GM18526 (cell line): ENCODE measurements around the gene DLG1.

Experiments
- POLR2A ChIP-seq: IDR thresholded peaks from 3 replicates; pipeline ENCODE4 v1.6.1; 2011; ENCODE audit not compliant: insufficient read length; ENCODE audit errors: extremely low read depth

The DLG1 gene

GRCh38 chr3:197196192-197196591 is 102.2 kb downstream of the DLG1 start:
- no peak for TF ChIP-seq POLR2A

DNA sequence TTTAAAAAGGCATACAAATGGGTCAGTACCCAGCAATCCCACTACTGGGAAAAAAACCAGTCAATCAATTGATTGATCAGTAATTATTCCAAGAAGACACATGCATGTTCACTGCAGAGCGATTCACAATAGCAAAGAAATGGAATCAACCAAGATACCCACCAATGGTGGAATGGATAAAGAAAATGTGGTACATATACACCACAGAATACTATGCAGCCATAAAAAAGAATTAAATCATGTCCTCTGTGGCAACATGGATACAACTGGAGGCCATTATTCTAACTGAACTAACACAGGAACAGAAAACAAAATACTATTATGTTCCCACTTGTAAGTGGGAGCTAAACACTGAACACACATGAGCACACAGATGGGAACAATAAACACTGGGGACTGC is 103.1 kb downstream of the DLG1 start:
- no peak for TF ChIP-seq POLR2A

- no peak for TF ChIP-seq POLR2A
Measured at GRCh38 chr3:197191897-197192296, 106.5 kb downstream of the DLG1 start.

DNA sequence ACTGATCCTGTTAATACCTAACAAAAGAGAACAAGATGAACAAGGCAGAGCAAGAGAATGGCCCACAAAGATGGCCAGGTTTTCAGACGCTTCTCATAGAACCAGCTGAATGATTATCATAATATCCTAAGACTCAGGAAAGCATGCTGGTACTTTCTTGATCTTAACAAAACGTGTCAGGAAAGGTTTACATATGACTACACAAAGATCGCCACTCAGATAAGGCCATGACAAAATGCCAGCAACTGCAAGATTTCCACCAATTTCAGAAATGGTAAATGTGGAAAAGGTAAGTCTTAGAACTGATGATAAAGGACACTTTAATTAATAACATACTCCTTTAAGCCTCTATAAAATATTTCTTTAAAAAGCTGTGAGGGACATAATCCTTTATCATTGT is 108.8 kb downstream of the DLG1 start:
- no peak for TF ChIP-seq POLR2A

DNA sequence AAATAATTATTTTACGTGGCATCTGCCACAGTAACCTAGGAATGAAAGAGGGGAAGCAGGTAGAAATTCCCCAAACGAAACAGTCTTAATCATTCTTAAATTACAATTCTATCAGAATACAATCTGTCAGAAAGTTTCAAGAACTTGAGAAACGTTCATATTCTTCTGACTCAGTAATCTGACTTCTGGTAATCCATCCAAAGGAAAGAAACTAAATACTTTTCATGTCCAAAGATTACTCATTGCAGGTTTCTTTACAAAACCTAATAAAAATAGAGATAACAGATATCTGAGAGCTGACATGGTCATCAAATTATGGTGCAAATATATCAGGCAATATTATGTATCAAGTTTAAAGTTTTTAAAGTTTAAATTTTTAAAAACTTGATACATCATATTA is 109.4 kb downstream of the DLG1 start:
- TF ChIP-seq POLR2A: no peak

- no peak for TF ChIP-seq POLR2A
Measured at GRCh38 chr3:197186887-197187588, 111.4 kb downstream of the DLG1 start.

DNA sequence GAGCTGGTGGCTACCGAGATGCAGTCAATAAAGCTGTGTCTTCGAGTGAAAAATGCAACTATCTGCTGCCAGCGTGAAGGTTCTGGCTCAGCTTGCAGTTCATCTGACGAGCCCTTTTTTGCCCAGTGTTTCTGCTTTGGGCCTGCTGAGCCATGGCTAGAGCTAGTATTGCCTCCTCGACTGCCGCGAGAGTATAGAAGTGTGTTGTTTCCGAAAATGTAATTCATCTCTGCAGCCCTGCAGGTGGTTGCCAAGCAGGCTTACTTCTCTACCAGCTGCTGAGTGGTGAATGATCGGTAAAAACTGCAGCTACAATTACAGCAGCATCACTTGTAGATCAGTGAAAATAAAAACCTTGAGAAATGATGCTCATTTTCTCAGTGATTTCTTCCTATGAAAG is 114.8 kb downstream of the DLG1 start:
- no peak for TF ChIP-seq POLR2A

DNA sequence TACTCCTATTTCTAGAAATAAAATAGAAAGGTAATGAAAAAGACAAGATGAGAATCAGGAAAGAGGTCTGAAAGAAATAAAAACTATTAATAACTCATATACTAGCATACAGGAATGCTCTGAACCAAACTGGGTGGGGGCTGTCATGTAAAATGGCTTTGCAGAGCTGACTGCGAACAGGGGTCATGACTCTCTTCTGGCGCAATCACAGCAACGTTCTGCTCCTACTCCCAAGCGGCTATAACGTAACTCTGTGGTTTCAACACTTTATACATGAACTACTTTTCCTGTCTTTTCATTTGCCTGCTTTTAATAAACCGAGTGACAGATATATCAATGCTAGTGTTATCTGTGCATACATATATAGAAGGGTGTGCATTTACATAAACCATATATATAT is 116.7 kb downstream of the DLG1 start:
- TF ChIP-seq POLR2A: no peak

DNA sequence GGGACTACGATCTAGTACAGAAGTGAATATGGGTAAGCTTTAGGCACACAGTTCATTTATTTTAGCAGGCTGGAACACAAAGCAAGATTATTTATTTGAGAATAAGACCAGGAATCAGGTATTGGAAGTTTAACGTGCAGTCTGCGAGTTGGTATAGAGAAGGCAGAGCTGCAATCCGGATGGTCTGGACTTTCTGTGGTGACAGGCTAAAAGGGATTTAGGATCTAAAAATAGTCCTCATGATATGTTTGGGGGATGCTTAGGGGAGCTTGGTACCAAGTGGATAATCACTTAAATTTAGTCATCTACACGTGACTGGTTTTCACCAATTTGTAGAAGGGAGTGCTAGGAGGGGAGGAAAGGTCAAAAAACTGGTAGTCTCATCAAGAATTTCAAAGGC is 119.4 kb downstream of the DLG1 start:
- TF ChIP-seq POLR2A: no peak

- no peak for TF ChIP-seq POLR2A
Measured at GRCh38 chr3:197175503-197175902, 122.9 kb downstream of the DLG1 start.

DNA sequence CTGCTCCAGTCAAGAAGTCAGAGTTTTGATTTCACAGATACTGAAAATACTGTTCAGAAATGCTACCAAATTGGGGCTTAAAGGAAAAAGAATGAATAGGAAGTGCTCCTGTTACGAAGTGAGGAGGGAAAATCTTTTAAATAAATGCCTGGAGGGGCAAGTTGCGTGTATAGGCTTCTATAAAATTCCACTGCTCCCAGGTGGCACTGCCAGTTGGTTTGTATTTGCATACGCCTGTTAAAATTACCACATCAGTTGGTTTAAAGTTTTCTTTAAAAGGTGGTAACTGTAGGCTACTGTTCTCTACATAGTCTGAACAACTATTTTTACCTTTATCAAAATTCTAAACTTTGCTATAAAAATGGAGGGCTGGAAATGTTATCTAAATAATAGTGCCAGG is 123.5 kb downstream of the DLG1 start:
- TF ChIP-seq POLR2A: no peak

DNA sequence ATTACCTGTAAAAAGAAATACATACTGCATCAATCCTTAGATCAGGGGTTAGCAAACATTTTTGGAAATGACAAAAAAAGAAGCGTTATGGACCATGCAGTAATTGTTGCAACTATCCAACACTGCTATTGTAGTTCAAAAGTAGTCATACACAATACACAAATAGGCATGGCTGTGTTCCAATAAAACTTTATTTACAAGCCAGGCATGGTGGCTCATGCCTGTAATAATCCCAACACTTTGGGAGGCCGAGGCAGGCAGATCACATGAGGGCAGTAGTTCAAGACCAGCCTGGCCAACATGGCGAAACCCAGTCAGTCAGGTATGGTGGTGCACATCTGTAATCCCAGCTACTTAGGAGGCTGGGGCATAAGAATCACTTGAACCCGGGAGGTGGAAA is 124.8 kb downstream of the DLG1 start:
- TF ChIP-seq POLR2A: no peak

GRCh38 chr3:197171481-197172067 is 126.8 kb downstream of the DLG1 start:
- no peak for TF ChIP-seq POLR2A

- no peak for TF ChIP-seq POLR2A
Measured at GRCh38 chr3:197169028-197169427, 129.4 kb downstream of the DLG1 start.

DNA sequence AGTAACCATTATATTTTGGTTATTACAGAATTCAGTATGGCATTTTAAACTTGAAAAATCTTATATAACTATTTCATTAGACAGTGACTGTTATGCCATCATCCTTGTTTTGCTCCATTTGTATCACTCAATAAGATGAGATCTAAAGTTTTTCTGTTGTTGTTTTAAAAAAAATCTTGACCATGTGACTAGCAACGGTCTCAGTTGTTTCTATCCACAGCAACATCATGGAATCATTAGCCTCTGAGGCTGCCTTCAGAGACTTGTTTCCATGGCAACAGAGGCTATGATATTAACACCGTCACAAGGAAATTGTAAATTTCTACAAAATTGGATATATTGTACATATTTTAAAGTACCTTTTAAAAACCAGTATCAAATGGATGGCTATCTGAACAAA is 129.8 kb downstream of the DLG1 start:
- TF ChIP-seq POLR2A: no peak

DNA sequence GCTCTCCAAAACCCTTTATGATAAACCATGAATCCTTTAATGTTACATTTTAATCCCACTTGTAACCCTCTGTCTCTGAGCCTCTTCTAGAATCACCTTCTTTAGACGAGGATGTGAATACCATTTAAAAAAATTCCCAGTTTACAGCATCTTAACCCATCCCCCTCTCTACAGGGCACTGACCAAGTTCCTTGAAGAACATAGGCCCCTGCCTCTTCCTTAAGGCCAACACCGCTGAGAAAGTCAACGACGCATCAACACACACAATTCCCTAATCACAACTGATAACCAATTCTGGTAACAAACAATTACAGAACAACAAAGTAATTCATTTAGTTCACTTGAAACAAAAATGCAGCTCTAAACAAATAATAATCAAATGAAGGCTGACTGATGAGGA is 130.3 kb downstream of the DLG1 start:
- no peak for TF ChIP-seq POLR2A

GRCh38 chr3:197167549-197167948 is 130.9 kb downstream of the DLG1 start:
- TF ChIP-seq POLR2A: no peak

- no peak for TF ChIP-seq POLR2A
Measured at GRCh38 chr3:197165890-197166289, 132.5 kb downstream of the DLG1 start.

DNA sequence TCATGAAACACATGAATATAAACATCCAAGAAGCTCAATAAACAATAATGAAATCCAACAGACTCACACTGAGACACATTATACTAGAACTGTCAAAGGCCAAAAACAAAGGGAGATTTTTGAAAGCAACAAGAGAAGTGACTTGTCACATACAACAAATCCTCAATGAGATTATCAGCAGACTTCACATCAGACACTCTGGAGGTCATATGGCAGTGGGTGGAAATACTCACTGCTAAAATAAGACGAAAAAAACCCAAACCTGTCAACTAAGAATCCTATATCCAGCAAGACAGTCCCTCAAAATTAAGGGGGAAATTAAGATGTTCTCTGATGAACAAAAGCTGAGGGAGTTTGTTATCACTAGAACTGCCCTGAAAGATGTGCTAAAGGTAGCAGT is 143.4 kb downstream of the DLG1 start:
- no peak for TF ChIP-seq POLR2A
